Measurements from ENCODE around the gene RPS21.

DNA sequence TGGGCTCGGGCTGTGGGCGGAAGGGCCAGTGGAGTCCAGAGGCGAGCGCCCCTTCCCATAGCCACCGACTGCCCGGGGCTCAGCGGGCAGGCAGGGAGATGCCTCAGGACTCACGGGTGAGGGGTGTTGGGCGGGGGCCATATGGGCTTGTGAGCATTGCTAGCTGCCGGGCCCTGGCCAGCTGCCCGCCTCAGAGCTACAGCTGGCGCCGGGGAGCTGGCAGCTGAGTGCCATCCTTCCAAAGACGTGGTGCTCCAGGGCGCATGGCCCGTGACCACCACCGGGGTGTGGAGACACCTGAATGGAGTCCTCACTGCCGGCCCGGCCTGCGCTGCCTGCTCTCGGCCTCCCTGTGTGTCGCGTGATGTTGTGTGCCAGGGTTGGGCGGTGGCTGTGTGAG, 51.0 kb downstream of the RPS21 start:
- no peak for TF ChIP-seq EZH2phosphoT487 (IDR thresholded peaks at IDR 0.05; ENCODE audit: insufficient read depth, low read depth)
- TF ChIP-seq EZH2 (IDR thresholded peaks at IDR 0.05; ENCODE audit: insufficient read depth, poor library complexity, severe bottlenecking): no peak

Measured in GM23248 (cell line).